Activated naive CD8-positive, alpha-beta T cell treated with anti-CD3 and anti-CD28 coated beads, Interleukin-2, amount 10 ng/mL, durations not matched to agents 7 days and 5 days (primary cell): ENCODE data around the gene CTSS. TPM values are rescaled to one million over a fixed set of nuclear protein-coding genes. Genes with fewer than 3 reads are reported as not detected.

Experiments used
- ATAC-seq: fragments of 150-1000 bp; cut with Tn5 transposase; one replicate; pipeline ENCODE4 v1.10.0; 2021; ENCODE audit warnings: low read depth, moderate library complexity
- POLR2A ChIA-PET: fragments of 350-600 bp; sonication (Branson Sonifier 250); formaldehyde crosslinking; loops from one replicate; lab custom pipeline; 2021; ENCODE audit warnings: antibody characterized with exemption; lab: Charles Lee
- DNase-seq: peaks from one replicate; pipeline ENCODE4 v3.0.0; 2021
- H3K27ac Mint-ChIP-seq: one replicate; pipeline ENCODE4 v1.8.0; 2022; ENCODE audit warnings: mild to moderate bottlenecking, mixed read lengths
- H3K27me3 Mint-ChIP-seq: one replicate; pipeline ENCODE4 v1.8.0; 2022; ENCODE audit warnings: mild to moderate bottlenecking, moderate library complexity, mixed read lengths
- H3K36me3 Mint-ChIP-seq: one replicate; pipeline ENCODE4 v1.8.0; 2021; ENCODE audit warnings: mild to moderate bottlenecking, mixed read lengths
- H3K4me1 Mint-ChIP-seq: one replicate; pipeline ENCODE4 v1.8.0; 2021; ENCODE audit warnings: mixed read lengths
- H3K4me3 Mint-ChIP-seq: one replicate; pipeline ENCODE4 v1.8.0; 2022; ENCODE audit warnings: mild to moderate bottlenecking, moderate library complexity, mixed read lengths
- H3K9me3 Mint-ChIP-seq: one replicate; pipeline ENCODE4 v1.8.0; 2021; ENCODE audit warnings: mixed read lengths
- total RNA-seq, 2 experiments: library from RNA; stranded (reverse); gene quantifications; one replicate each; pipeline ENCODE4 v1.2.3, GENCODE V29; 2021

Gene CTSS
- total RNA-seq, result 100 to 1,000 TPM; 104 to 106 TPM

- Mint-ChIP-seq H3K27me3 (no peaks in the 10 kb centered on the region), H3K27ac (peak within 1 kb of the TSS; percentile 91), H3K36me3 (peaks cover 25% of the 10 kb centered on the region), H3K9me3 (no peaks in the 10 kb centered on the region), H3K4me3 (peak within 1 kb of the TSS; percentile 85), H3K4me1 (peaks cover 26% of the 10 kb centered on the region)
- ATAC-seq (peak; percentile 81), DNase-seq (no peak)
- POLR2A ChIA-PET, result interaction anchor here (0.5 to 1.5 kb wide), 7 partner anchors 39 to 532 kb away, joined by 3 to 8 read pairs (median 3); no protein-coding TSS in a partner anchor
These were observed at the start of gene CTSS for GRCh38 chr1:150765296-150765976. Gene CTSS, minus strand, starts transcription at chr1:150765778. Its CDS starts 1,015 bp downstream, at chr1:150764763.

- no peak for DNase-seq
- no peak overlapping the region for H3K27ac Mint-ChIP-seq
These were observed 47.6 kb upstream of the CTSS start for GRCh38 chr1:150813028-150813707.

DNA sequence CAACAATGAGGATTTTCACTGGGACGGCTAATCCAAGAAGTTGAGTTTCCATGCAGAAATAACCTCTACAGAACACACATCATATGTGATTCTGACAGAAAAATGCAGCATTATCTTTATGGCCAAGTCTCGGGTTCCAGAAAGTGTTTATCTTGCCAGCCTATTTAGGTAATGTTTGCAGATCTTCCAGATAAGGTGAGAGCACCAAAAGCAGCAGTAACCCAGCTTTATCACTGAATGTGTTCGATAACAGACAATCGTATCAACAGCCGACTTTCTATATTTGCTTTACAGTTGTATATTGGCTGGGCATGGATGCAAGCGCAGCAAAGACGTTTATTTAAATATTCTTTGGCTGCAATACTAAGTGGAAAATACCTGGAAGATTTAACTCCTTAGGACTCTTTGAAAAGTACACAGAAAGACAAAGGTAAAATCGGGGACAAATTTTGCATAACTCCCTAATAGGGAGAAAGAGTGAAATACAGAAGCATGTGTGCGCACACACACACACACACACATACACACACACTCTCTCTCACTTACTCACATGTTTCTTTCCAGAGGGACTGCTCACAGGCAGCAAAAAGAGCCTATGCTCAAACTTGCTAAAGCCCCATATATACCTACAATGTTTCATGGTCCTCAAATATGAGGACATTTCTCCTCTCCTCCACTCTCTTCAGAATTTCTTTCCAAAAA, 45.5 kb upstream of the CTSS start:
- ATAC-seq, result no peak
- H3K36me3 Mint-ChIP-seq, result peaks cover 16% of the 10 kb centered on the region
- H3K27ac Mint-ChIP-seq, result no peak overlapping the region
- no peaks in the 10 kb centered on the region for H3K27me3 Mint-ChIP-seq
- no peaks in the 10 kb centered on the region for H3K9me3 Mint-ChIP-seq
- POLR2A ChIA-PET, result no interaction called here
- H3K4me3 Mint-ChIP-seq, result no peak overlapping the region
- DNase-seq, result no peak
- H3K4me1 Mint-ChIP-seq, result peaks cover 12% of the 10 kb centered on the region

More at GRCh38 chr1:150813028-150813707, 47.6 kb upstream of the CTSS start:
- Mint-ChIP-seq H3K4me3 (no peak overlapping the region), H3K36me3 (peaks cover 22% of the 10 kb centered on the region), H3K9me3 (no peaks in the 10 kb centered on the region), H3K4me1 (peaks cover 1% of the 10 kb centered on the region), H3K27me3 (no peaks in the 10 kb centered on the region)
- POLR2A ChIA-PET, result no interaction called here
- no peak for ATAC-seq

GRCh38 chr1:150809651-150810050, 44.1 kb upstream of the CTSS start:
- POLR2A ChIA-PET, result no interaction called here
- ATAC-seq (no peak), DNase-seq (no peak)
- Mint-ChIP-seq H3K27me3 (no peaks in the 10 kb centered on the region), H3K27ac (no peak overlapping the region), H3K36me3 (peaks cover 13% of the 10 kb centered on the region), H3K4me1 (peaks cover 12% of the 10 kb centered on the region), H3K9me3 (no peaks in the 10 kb centered on the region), H3K4me3 (no peak overlapping the region)

DNA sequence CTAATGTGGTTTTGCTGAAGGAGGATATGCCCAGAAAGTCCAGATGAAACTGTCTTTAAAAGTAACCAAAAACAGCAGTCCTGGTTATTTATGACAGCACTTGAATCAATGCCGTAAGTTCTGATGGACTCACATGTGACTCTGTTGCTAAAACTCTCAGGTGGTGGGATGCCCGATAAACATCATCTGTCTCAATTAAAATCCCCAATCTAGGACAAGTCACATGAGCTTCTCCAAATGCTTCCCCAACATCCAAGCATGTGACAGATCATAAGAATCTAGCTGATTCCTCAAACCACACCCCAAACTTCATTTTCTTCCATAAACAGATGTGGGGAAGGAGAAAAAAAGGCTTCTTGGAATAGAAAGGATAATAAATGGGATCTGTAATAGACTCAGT, 43.3 kb upstream of the CTSS start:
- POLR2A ChIA-PET, result interaction anchor here (1.9 kb wide), 1 partner anchor 245 kb away, joined by 5 read pairs; no protein-coding TSS in a partner anchor
- DNase-seq, result no peak
- Mint-ChIP-seq H3K9me3 (no peaks in the 10 kb centered on the region), H3K4me1 (peaks cover 12% of the 10 kb centered on the region), H3K4me3 (no peak overlapping the region), H3K27me3 (no peaks in the 10 kb centered on the region), H3K27ac (no peak overlapping the region), H3K36me3 (peaks cover 6% of the 10 kb centered on the region)
- no peak for ATAC-seq

GRCh38 chr1:150808121-150808520, 42.5 kb upstream of the CTSS start, which contains the start of gene CTSK:
Gene CTSK, minus strand, starts transcription at chr1:150808260. Its CDS starts 1,455 bp downstream, at chr1:150806805.
- H3K4me3 Mint-ChIP-seq, result no peak within 1 kb of the TSS
- DNase-seq, result no peak
- ATAC-seq, result no peak
- peaks cover 4% of the 10 kb centered on the region for H3K36me3 Mint-ChIP-seq
- H3K4me1 Mint-ChIP-seq, result peaks cover 12% of the 10 kb centered on the region
- H3K27ac Mint-ChIP-seq, result peak within 1 kb of the TSS; percentile 26
- no peaks in the 10 kb centered on the region for H3K9me3 Mint-ChIP-seq
- no peaks in the 10 kb centered on the region for H3K27me3 Mint-ChIP-seq
- POLR2A ChIA-PET, result interaction anchor here (0.6 to 1.9 kb wide), 2 partner anchors 10 to 244 kb away, joined by 3 to 5 read pairs; no protein-coding TSS in a partner anchor

DNA sequence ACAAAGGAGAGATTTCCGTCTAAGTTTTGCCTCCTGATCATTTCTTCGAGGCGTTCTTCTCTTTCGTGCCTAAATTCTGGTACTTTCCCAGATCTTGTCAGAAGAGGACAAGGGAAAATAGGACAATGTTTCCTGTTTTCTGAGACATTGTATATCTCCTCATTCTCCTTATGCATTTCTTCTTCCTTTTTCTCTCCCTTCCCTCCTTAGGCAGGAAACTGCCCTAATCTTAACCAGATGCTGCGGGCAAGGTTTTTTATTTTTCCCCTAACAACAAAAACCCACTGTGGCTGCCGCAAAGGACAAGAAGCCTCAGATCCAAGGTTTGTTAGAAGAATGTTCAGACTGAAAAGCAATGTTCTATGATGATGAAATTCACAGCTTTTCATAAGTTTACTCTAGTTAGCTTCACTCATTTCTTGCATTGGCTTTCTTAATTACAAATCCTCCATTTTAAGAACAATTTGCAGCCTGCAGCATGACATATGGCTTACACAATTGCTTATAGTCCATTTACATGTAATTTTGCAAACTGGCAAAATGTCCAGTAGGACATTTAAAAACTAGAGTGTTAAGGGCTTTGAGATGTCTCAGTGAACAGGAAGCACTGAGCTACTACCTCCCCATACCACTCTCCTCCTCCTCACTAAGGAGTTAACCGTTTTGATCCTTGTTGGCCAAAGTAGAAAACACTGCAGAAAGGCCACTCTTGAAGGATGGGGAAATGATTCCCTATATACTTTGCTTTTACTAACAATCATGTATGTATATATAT, 41.9 kb upstream of the CTSS start:
- peaks cover 12% of the 10 kb centered on the region for H3K4me1 Mint-ChIP-seq
- POLR2A ChIA-PET, result interaction anchor here (0.6 to 1.9 kb wide), 2 partner anchors 10 to 244 kb away, joined by 3 to 5 read pairs; no protein-coding TSS in a partner anchor
- H3K27ac Mint-ChIP-seq, result peak overlapping the region; percentile 1
- no peaks in the 10 kb centered on the region for H3K9me3 Mint-ChIP-seq
- no peak for DNase-seq
- H3K4me3 Mint-ChIP-seq, result no peak overlapping the region
- no peaks in the 10 kb centered on the region for H3K27me3 Mint-ChIP-seq
- H3K36me3 Mint-ChIP-seq, result peaks cover 4% of the 10 kb centered on the region
- peak; percentile 20 for ATAC-seq

- peaks cover 4% of the 10 kb centered on the region for H3K36me3 Mint-ChIP-seq
- H3K9me3 Mint-ChIP-seq, result no peaks in the 10 kb centered on the region
- H3K4me3 Mint-ChIP-seq, result no peak overlapping the region
- H3K4me1 Mint-ChIP-seq, result peaks cover 12% of the 10 kb centered on the region
- no peak overlapping the region for H3K27ac Mint-ChIP-seq
- DNase-seq, result no peak
- POLR2A ChIA-PET, result no interaction called here
- no peak for ATAC-seq
- H3K27me3 Mint-ChIP-seq, result no peaks in the 10 kb centered on the region
These were observed 40.3 kb upstream of the CTSS start for GRCh38 chr1:150805899-150806298.

GRCh38 chr1:150804671-150805070, 39.1 kb upstream of the CTSS start:
- Mint-ChIP-seq H3K27ac (no peak overlapping the region), H3K27me3 (no peaks in the 10 kb centered on the region)

DNA sequence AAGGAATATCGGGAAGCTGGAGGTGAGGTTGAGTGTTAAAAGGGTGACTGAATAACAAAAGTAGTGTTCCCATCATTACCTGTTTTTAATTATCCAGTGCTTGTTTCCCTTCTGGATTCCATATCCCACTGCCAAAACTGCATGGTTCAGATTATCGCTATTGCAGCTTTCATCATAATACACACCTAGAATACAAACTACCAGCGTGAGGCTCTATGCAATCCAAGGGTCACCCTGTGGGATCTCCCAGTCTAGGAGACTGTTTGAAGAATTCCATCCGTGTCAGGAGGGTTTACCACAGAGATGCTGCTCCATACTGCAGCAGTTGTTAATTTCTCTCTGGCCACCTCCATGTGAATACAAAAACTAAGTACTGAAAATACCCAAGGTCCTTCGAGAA, 33.5 kb upstream of the CTSS start:
- Mint-ChIP-seq H3K27me3 (no peaks in the 10 kb centered on the region), H3K27ac (no peak overlapping the region), H3K9me3 (no peaks in the 10 kb centered on the region), H3K4me1 (no peaks in the 10 kb centered on the region), H3K4me3 (no peak overlapping the region), H3K36me3 (peaks cover 13% of the 10 kb centered on the region)
- ATAC-seq (no peak), DNase-seq (no peak)
- POLR2A ChIA-PET, result no interaction called here

More at GRCh38 chr1:150804671-150805070, 39.1 kb upstream of the CTSS start:
- POLR2A ChIA-PET, result interaction anchor here (0.6 to 1.4 kb wide), 2 partner anchors 39 to 801 kb away, joined by 3 to 6 read pairs; partner anchors contain the start of gene CTSS
- peaks cover 12% of the 10 kb centered on the region for H3K4me1 Mint-ChIP-seq
- H3K36me3 Mint-ChIP-seq, result peaks cover 4% of the 10 kb centered on the region
- ATAC-seq, result no peak
- H3K9me3 Mint-ChIP-seq, result no peaks in the 10 kb centered on the region
- no peak for DNase-seq
- no peak overlapping the region for H3K4me3 Mint-ChIP-seq

- POLR2A ChIA-PET, result no interaction called here
- H3K4me3 Mint-ChIP-seq, result no peak overlapping the region
- no peaks in the 10 kb centered on the region for H3K9me3 Mint-ChIP-seq
- no peak for ATAC-seq
- DNase-seq, result no peak
- H3K4me1 Mint-ChIP-seq, result no peaks in the 10 kb centered on the region
- H3K27ac Mint-ChIP-seq, result no peak overlapping the region
- no peaks in the 10 kb centered on the region for H3K27me3 Mint-ChIP-seq
- peaks cover 13% of the 10 kb centered on the region for H3K36me3 Mint-ChIP-seq
These were observed 32.9 kb upstream of the CTSS start for GRCh38 chr1:150798525-150798924.

DNA sequence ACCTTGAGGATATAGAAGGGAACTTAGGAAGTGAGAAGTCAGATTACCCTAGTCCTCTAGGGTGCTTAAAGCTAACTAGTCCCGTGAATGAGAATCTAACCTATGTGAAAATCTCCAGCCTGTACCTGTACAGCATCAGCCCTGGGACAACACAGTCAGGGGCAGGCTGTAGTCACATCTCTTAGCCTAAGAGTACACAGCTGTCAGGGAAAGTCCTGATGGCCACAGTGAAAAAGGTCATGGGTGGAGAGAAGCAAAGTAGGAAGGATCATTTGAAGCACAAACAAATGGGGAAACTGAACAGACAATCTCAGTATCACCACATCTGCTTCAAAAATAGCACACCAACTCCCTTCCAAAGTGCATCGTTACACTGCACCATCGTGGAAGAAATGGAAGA, 30.8 kb upstream of the CTSS start:
- Mint-ChIP-seq H3K4me1 (no peaks in the 10 kb centered on the region), H3K27ac (no peak overlapping the region), H3K9me3 (no peaks in the 10 kb centered on the region), H3K36me3 (peaks cover 13% of the 10 kb centered on the region), H3K27me3 (no peaks in the 10 kb centered on the region), H3K4me3 (no peak overlapping the region)
- POLR2A ChIA-PET, result no interaction called here
- ATAC-seq (no peak), DNase-seq (no peak)
